ENCODE data around the gene COL9A1. TPM values are rescaled to one million over a fixed set of nuclear protein-coding genes. Genes with fewer than 3 reads are reported as not detected.

The COL9A1 gene
- total RNA-seq, 4 donors from 2014 or later: not detected

DNA sequence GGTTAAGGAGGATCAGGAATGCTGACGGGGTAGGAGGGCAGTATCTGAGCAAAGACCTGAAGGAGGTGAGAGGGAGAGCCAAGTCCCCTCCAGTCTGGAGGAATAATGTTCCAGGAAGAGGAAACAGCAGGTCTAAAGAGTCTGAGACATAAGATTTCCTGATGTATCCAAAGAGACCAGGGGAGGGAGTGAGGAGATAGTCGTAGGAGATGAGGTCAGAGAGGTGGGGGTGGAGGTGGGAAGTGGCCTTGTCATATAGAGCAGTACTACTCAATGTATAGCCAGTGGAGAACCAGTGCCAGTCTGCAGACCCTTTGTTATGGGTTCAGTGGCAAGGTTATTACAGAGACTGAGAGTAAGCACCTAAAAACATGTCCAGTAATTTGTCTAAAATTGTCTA lies 130.6 kb downstream of the COL9A1 start:
- Histone ChIP-seq H3K27ac (no peak overlapping the region), H3K36me3 (no peaks in the 10 kb centered on the region), H3K4me3 (no peak overlapping the region), H3K9me3 (no peaks in the 10 kb centered on the region), H3K27me3 (no peaks in the 10 kb centered on the region), H3K4me1 (no peaks in the 10 kb centered on the region)
- DNase-seq: no peak
- TF ChIP-seq POLR2A (IDR thresholded peaks at IDR 0.05): no peak
- TF ChIP-seq, protein P1, sequence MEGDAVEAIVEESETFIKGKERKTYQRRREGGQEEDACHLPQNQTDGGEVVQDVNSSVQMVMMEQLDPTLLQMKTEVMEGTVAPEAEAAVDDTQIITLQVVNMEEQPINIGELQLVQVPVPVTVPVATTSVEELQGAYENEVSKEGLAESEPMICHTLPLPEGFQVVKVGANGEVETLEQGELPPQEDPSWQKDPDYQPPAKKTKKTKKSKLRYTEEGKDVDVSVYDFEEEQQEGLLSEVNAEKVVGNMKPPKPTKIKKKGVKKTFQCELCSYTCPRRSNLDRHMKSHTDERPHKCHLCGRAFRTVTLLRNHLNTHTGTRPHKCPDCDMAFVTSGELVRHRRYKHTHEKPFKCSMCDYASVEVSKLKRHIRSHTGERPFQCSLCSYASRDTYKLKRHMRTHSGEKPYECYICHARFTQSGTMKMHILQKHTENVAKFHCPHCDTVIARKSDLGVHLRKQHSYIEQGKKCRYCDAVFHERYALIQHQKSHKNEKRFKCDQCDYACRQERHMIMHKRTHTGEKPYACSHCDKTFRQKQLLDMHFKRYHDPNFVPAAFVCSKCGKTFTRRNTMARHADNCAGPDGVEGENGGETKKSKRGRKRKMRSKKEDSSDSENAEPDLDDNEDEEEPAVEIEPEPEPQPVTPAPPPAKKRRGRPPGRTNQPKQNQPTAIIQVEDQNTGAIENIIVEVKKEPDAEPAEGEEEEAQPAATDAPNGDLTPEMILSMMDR (IDR thresholded peaks at IDR 0.05): no peak

DNA sequence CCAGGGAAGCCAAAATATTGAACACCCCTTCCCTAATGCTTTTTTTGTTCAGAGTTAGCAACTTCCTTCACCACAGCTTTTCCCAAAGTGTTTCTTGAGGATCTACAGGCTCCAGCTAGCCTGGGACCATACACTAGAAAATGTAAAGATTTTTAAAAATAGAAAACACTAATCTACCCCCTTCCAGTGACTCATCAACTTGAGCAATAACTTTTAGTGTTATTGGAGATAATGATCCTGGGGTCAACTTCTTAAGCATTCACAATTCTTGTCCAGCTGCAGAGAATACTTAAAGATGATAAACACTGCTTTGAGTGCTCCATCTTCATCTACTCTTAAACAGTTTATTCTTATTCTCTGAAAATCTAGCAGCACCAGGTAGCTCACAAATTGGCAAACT lies 131.6 kb downstream of the COL9A1 start:
- TF ChIP-seq, protein P1 (IDR thresholded peaks at IDR 0.05): no peak
- no peak for TF ChIP-seq POLR2A (IDR thresholded peaks at IDR 0.05)
- no peaks in the 10 kb centered on the region for H3K27me3 ChIP-seq
- no peak overlapping the region for H3K4me3 ChIP-seq
- no peak overlapping the region for H3K27ac ChIP-seq
- no peaks in the 10 kb centered on the region for H3K36me3 ChIP-seq
- no peak for DNase-seq
- no peaks in the 10 kb centered on the region for H3K9me3 ChIP-seq
- H3K4me1 ChIP-seq: no peaks in the 10 kb centered on the region

DNA sequence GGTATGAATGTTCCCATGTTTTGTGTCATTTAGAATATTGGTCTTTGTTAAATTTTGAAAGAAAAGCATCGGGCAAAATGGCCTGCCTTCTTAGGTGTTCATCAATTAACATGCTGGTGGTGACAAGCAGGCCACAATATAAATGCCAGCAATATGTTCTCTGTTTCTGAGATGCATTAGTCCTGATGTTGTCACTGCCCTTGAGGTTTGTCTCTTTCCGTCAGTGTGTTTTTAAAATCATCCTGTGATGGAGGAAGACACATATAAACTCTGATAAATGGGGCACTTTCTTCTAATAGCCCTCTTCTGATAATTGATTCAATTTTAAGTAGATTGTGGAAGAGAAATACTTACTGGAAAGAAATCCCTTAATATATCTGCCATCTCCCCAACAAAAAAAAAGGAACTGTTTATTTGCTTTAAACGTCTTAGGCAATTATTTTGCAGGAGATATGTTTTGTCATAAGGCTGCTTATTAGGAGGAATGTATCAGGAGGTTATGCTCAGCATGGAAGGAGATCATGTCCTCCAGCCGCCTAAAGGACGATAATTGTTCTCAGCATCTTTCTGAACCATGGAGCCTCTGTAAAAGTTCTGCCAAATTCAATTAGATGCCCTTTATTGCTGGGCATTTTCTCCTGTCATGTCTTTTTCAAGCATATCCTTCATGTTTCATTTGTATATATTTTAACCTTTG lies 134.1 kb downstream of the COL9A1 start:
- H3K27ac ChIP-seq: no peak overlapping the region
- H3K4me3 ChIP-seq: no peak overlapping the region
- H3K4me1 ChIP-seq: no peaks in the 10 kb centered on the region
- H3K9me3 ChIP-seq: no peaks in the 10 kb centered on the region
- TF ChIP-seq, protein P1 (IDR thresholded peaks at IDR 0.05): no peak
- no peak for DNase-seq
- no peaks in the 10 kb centered on the region for H3K27me3 ChIP-seq
- no peaks in the 10 kb centered on the region for H3K36me3 ChIP-seq

Other genes with a start within 250 kb of the COL9A1 start
- 10 to 100 TPM; 51.2 to 93.6 (median 82.5) TPM for gene FAM135A, start 110.4 kb upstream of the COL9A1 start, total RNA-seq